Measurements from ENCODE around the gene MS4A15. TPM values are rescaled to one million over a fixed set of nuclear protein-coding genes. Genes with fewer than 3 reads are reported as not detected.
A peak's percentile ranks its signal among the peaks of the same experiment; 100 is the strongest.

MS4A15 gene
- total and polyA plus RNA-seq, 4 donors = 0.17 TPM; not detected in 3

DNA sequence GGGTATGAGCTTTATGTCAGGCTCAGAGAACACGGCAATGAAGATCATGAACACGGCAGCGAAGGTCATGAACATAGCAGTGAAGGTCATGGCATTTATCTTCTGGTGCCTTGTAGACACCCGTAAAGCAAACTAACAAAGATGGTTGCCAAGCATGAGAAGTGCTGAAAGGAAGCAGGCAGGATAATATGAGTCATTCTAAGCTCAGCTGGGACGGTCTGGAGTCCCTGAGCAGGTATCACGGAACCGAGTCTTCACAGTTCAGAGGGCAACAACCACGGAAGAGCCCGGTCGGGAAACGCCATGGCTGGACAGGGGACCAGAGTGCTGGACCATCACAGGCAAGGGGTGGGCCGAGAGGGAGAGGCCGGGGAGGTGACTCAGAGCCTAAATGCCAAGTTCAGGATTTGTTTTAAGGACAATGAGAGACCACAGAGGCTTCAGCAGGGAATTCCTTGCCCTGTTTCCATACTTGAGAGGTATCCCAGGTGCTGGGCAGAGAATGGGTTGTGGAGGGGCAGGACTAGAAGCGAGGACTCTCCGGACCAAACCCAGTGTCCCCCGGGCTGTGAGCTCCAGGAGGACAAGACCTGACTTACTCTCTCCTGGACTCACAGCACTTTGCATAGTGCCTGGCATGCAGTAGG lies 15.3 kb downstream of the MS4A15 start:
- Histone ChIP-seq H3K36me3 (ENCODE audit: control insufficient read depth, insufficient read depth, low read length) (no peaks in the 10 kb centered on the region), H3K4me1 (ENCODE audit: control insufficient read depth, insufficient read depth, low read length) (peaks cover 14% of the 10 kb centered on the region), H3K4me3 (ENCODE audit: low read depth, low read length) (no peak overlapping the region), H3K9me3 (ENCODE audit: control insufficient read depth, insufficient read depth, low read length) (no peaks in the 10 kb centered on the region), H3K27ac (ENCODE audit: low read depth, low read length) (no peak overlapping the region), H3K27me3 (ENCODE audit: control insufficient read depth, insufficient read depth, low read length) (no peaks in the 10 kb centered on the region)
- no peak for DNase-seq (ENCODE audit: low read depth in 4 of 6, low spot score in 6 of 6)
- 87% methylated on average over 13 of the region's 16 CpGs for WGBS (ENCODE audit: insufficient coverage)

DNA sequence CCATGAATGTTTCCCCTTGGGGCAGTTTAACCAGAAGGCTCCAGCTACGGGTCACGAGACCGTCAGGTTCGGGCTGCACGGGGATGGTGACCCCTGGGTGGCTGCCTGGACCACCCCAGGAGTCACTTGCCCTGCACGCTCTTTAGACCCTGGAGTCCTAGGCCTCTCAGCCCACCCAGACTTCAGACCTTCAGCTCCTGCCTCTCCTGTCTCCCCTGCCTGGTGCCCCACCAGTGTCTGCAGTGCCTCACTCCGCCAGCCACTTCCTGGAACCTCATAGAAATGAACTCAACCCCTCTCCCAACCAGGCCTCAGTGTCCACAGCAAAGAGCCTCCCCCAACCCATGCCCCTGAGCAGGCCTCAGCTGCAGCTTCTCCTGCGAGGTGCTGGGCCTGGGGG lies 16.0 kb downstream of the MS4A15 start:
- no peak overlapping the region for H3K27ac ChIP-seq (ENCODE audit: low read depth, low read length)
- H3K4me3 ChIP-seq (ENCODE audit: low read depth, low read length) = no peak overlapping the region
- WGBS (ENCODE audit: insufficient coverage) = 93% methylated on average over 7 of the region's 8 CpGs
- DNase-seq (ENCODE audit: low read depth in 4 of 6, low spot score in 6 of 6) = no peak
- peaks cover 14% of the 10 kb centered on the region for H3K4me1 ChIP-seq (ENCODE audit: control insufficient read depth, insufficient read depth, low read length)
- no peaks in the 10 kb centered on the region for H3K36me3 ChIP-seq (ENCODE audit: control insufficient read depth, insufficient read depth, low read length)
- H3K27me3 ChIP-seq (ENCODE audit: control insufficient read depth, insufficient read depth, low read length) = no peaks in the 10 kb centered on the region
- H3K9me3 ChIP-seq (ENCODE audit: control insufficient read depth, insufficient read depth, low read length) = no peaks in the 10 kb centered on the region

DNA sequence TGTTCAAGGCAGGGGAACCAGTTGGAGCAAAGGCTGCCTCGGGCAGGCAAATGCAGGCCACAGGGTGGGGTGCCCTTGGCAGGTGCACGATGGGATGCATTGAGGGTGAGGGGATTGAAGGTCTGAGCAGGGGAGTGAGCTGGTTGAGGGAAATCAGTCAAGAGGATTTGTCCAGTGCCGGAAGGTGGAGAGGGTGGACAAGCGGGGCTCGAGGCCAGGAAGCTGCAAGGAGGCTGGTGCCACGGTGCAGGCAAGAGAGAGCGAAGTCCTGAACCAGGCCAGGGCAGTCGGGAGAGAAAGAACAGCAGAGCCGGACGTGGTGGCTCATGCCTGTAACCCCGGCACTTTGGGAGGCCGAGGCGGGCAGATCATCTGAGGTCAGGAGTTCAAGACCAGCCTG lies 18.1 kb downstream of the MS4A15 start:
- Histone ChIP-seq H3K27me3 (ENCODE audit: control insufficient read depth, insufficient read depth, low read length) (no peaks in the 10 kb centered on the region), H3K27ac (ENCODE audit: low read depth, low read length) (no peak overlapping the region), H3K9me3 (ENCODE audit: control insufficient read depth, insufficient read depth, low read length) (no peaks in the 10 kb centered on the region), H3K4me1 (ENCODE audit: control insufficient read depth, insufficient read depth, low read length) (peaks cover 14% of the 10 kb centered on the region), H3K36me3 (ENCODE audit: control insufficient read depth, insufficient read depth, low read length) (no peaks in the 10 kb centered on the region), H3K4me3 (ENCODE audit: low read depth, low read length) (no peak overlapping the region)
- 99% methylated on average over 6 of the region's 13 CpGs for WGBS (ENCODE audit: insufficient coverage)
- no peak for DNase-seq (ENCODE audit: low read depth in 4 of 6, low spot score in 6 of 6)

DNA sequence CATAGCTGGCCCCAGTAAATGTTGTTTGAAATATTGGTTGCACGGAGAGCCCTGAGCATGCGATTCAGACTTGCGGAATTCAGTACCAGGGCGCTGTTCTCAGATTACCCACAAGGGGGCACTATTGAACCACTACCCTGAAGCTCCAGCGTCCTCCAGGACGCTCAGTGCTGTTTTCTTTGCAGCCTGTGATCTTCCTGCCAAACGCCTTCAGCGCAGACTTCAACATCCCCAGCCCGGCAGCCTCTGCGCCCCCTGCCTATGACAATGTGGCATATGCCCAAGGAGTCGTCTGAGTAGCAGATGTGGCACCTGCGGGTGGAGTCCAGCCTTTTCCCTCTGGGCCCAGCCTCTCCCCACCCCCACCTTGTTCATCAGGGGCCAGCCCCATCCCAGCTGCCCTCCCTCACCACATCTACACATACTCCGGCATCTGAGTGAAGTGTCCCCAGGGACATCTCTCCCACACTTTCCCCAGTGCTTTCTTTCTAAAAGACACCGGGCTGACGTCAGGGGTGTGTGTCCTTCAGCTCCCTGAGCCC lies 18.8 kb downstream of the MS4A15 start:
- WGBS (ENCODE audit: insufficient coverage) = 10% methylated on average over 15 of the region's 15 CpGs
- H3K27me3 ChIP-seq (ENCODE audit: control insufficient read depth, insufficient read depth, low read length) = no peaks in the 10 kb centered on the region
- H3K4me3 ChIP-seq (ENCODE audit: low read depth, low read length) = no peak overlapping the region
- H3K36me3 ChIP-seq (ENCODE audit: control insufficient read depth, insufficient read depth, low read length) = no peaks in the 10 kb centered on the region
- no peak overlapping the region for H3K27ac ChIP-seq (ENCODE audit: low read depth, low read length)
- peak; percentile 47 to 96 (median 76) for DNase-seq (ENCODE audit: low read depth in 4 of 6, low spot score in 6 of 6)
- H3K4me1 ChIP-seq (ENCODE audit: control insufficient read depth, insufficient read depth, low read length) = peaks cover 14% of the 10 kb centered on the region
- H3K9me3 ChIP-seq (ENCODE audit: control insufficient read depth, insufficient read depth, low read length) = no peaks in the 10 kb centered on the region

DNA sequence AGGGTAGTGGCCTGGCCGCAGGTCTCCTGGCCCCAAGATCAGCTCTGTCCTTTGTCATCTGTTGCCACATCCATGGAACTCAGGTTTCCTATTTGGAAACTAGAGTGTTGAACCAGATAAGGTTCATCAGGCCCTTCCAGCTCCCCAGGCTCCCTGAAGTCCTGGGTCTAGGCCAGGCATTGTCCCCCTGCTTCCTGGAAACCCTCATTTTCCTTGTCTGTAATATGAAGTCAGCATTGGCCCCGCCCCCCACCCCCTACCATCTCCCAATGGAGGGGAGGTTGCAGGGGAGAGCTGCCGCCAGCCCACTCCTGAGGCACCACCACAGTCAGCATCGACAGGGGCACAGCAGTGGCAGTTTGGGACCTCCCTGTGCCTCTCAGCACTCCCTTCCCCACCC lies 19.5 kb downstream of the MS4A15 start:
- Histone ChIP-seq H3K27ac (ENCODE audit: low read depth, low read length) (no peak overlapping the region), H3K4me1 (ENCODE audit: control insufficient read depth, insufficient read depth, low read length) (peaks cover 14% of the 10 kb centered on the region), H3K9me3 (ENCODE audit: control insufficient read depth, insufficient read depth, low read length) (no peaks in the 10 kb centered on the region), H3K36me3 (ENCODE audit: control insufficient read depth, insufficient read depth, low read length) (no peaks in the 10 kb centered on the region), H3K27me3 (ENCODE audit: control insufficient read depth, insufficient read depth, low read length) (no peaks in the 10 kb centered on the region), H3K4me3 (ENCODE audit: low read depth, low read length) (no peak overlapping the region)
- WGBS (ENCODE audit: insufficient coverage) = 78% methylated on average over 1 of the region's 4 CpGs
- no peak for DNase-seq (ENCODE audit: low read depth in 4 of 6, low spot score in 6 of 6)

DNA sequence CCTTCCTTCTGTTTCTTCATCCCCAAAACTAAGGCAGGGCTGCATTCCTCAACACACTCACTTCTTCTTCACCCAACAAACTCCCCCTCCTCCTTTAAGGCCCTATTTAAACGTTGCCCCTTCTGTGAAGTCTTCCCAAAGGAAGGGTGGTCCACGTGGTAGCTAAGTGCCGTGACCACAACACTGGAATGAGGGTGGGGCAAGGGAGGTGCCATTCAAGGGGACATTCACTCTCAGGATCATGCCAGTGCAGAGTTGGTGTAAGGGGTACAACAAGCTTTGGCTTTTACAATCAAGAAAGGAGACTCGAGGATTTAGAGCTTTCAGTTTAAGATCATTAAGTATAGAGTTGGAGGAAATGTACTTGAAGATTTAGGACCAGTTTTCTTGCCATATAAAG lies 20.4 kb downstream of the MS4A15 start:
- no peaks in the 10 kb centered on the region for H3K9me3 ChIP-seq (ENCODE audit: control insufficient read depth, insufficient read depth, low read length)
- no peak overlapping the region for H3K27ac ChIP-seq (ENCODE audit: low read depth, low read length)
- H3K4me1 ChIP-seq (ENCODE audit: control insufficient read depth, insufficient read depth, low read length) = peaks cover 14% of the 10 kb centered on the region
- no peaks in the 10 kb centered on the region for H3K27me3 ChIP-seq (ENCODE audit: control insufficient read depth, insufficient read depth, low read length)
- 49% methylated on average over 3 of the region's 4 CpGs for WGBS (ENCODE audit: insufficient coverage)
- H3K4me3 ChIP-seq (ENCODE audit: low read depth, low read length) = no peak overlapping the region
- DNase-seq (ENCODE audit: low read depth in 4 of 6, low spot score in 6 of 6) = no peak
- H3K36me3 ChIP-seq (ENCODE audit: control insufficient read depth, insufficient read depth, low read length) = no peaks in the 10 kb centered on the region

DNA sequence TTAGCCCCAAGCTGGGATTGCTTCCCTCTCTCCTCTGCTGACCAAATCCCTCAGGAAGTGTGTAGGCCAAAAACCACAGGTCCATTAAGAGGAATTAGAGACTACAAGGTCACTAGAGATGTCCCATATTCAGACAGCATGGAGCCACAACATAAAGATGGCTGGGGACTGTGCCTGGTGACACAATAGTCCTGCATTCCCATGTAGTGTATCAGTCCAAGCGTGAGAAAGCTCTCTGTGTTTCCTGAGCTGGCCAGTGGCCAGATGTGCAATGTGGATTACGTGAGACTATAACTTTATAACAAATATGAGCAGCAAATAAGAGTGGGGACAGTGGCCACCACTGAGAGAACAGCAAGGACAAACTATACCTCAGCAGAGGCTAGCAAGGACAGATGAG lies 20.9 kb downstream of the MS4A15 start:
- H3K4me1 ChIP-seq (ENCODE audit: control insufficient read depth, insufficient read depth, low read length) = peaks cover 14% of the 10 kb centered on the region
- H3K27ac ChIP-seq (ENCODE audit: low read depth, low read length) = no peak overlapping the region
- H3K4me3 ChIP-seq (ENCODE audit: low read depth, low read length) = no peak overlapping the region
- H3K27me3 ChIP-seq (ENCODE audit: control insufficient read depth, insufficient read depth, low read length) = no peaks in the 10 kb centered on the region
- H3K9me3 ChIP-seq (ENCODE audit: control insufficient read depth, insufficient read depth, low read length) = no peaks in the 10 kb centered on the region
- WGBS (ENCODE audit: insufficient coverage) = no CpG with 5 or more reads among the region's 2 CpGs
- H3K36me3 ChIP-seq (ENCODE audit: control insufficient read depth, insufficient read depth, low read length) = no peaks in the 10 kb centered on the region
- DNase-seq (ENCODE audit: low read depth in 4 of 6, low spot score in 6 of 6) = no peak

DNA sequence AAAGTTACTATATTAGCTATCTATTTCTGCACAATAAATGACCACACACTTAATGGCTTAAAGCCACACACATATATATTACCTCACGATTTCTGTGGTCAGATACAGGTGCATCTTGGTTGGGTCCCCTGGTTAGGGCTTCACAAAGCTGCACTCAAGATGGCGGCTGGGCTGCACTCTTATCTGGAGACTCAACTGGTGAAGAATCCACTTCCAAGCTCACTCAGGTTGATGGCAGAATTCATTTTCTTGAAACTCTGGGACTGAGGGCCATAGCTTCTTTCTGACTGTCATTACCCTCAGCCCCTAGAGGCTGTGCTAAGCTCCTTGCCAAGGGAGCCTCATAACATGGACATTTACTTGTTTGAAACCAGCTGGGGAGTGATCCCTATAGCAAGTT lies 23.4 kb downstream of the MS4A15 start:
- 84% methylated on average over 2 of the region's 2 CpGs for WGBS (ENCODE audit: insufficient coverage)
- no peak overlapping the region for H3K4me3 ChIP-seq (ENCODE audit: low read depth, low read length)

DNA sequence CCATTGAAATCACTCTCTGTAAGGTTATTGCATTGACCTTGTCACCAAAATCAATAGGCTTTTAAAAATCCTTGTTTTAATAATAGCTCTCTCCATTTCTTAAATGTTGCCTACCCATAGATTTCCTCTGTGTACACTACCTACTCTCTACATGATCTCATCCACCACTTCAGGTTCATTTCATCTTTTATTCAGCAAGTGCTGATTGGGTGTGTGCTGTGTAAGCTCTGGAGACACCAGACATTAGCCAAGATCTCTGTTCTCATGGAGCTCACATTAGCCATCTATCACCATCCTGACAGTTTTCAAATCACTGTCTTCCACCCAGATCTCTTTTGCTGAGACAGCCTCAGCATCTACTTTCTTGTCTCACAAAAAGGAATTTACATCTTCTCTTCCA lies 24.1 kb downstream of the MS4A15 start:
- H3K27me3 ChIP-seq (ENCODE audit: control insufficient read depth, insufficient read depth, low read length) = no peaks in the 10 kb centered on the region
- H3K36me3 ChIP-seq (ENCODE audit: control insufficient read depth, insufficient read depth, low read length) = no peaks in the 10 kb centered on the region
- peaks cover 14% of the 10 kb centered on the region for H3K4me1 ChIP-seq (ENCODE audit: control insufficient read depth, insufficient read depth, low read length)
- no peak overlapping the region for H3K4me3 ChIP-seq (ENCODE audit: low read depth, low read length)
- no peaks in the 10 kb centered on the region for H3K9me3 ChIP-seq (ENCODE audit: control insufficient read depth, insufficient read depth, low read length)
- no peak overlapping the region for H3K27ac ChIP-seq (ENCODE audit: low read depth, low read length)
- DNase-seq (ENCODE audit: low read depth in 4 of 6, low spot score in 6 of 6) = no peak

More for the DNA sequence above, 23.4 kb downstream of the MS4A15 start:
- no peak for DNase-seq (ENCODE audit: low read depth in 4 of 6, low spot score in 6 of 6)
- Histone ChIP-seq H3K27ac (ENCODE audit: low read depth, low read length) (no peak overlapping the region), H3K4me1 (ENCODE audit: control insufficient read depth, insufficient read depth, low read length) (peaks cover 14% of the 10 kb centered on the region), H3K9me3 (ENCODE audit: control insufficient read depth, insufficient read depth, low read length) (no peaks in the 10 kb centered on the region), H3K36me3 (ENCODE audit: control insufficient read depth, insufficient read depth, low read length) (no peaks in the 10 kb centered on the region), H3K27me3 (ENCODE audit: control insufficient read depth, insufficient read depth, low read length) (no peaks in the 10 kb centered on the region)

DNA sequence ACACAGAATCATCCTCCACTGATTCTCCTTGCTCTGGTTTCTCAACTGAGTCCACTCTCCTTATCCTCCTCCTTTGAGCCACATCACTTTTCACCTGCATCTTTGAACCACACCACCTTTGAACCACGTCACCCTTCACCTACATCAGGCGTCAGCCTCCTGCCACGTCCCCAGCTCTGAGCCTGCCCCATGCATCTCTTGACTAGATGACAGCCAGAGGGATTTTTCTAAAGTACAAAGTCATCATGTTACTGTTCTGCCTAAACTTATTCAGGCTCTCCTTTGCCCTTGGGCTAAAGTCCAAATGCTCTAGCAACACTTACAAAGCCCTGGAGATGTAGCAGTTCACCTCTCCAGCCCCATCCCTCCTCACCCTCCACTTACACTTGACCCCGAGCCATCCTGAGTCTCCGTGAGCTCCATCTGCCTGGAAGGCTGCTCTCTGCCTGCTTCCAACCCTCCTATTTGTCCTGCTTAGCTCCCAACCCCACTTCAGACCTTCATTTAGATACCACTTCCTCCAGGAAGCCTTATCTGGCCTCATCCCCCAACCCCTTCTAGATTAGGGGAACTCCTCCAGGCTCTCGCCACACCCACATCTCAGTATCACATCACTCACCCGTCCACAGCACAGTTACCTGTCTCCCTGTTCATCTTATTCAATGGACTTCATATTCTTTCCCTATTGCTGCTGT lies 24.8 kb downstream of the MS4A15 start:
- peaks cover 15% of the 10 kb centered on the region for H3K4me1 ChIP-seq (ENCODE audit: control insufficient read depth, insufficient read depth, low read length)
- H3K4me3 ChIP-seq (ENCODE audit: low read depth, low read length) = no peak overlapping the region
- H3K27ac ChIP-seq (ENCODE audit: low read depth, low read length) = no peak overlapping the region
- no peaks in the 10 kb centered on the region for H3K9me3 ChIP-seq (ENCODE audit: control insufficient read depth, insufficient read depth, low read length)
- no peaks in the 10 kb centered on the region for H3K27me3 ChIP-seq (ENCODE audit: control insufficient read depth, insufficient read depth, low read length)
- H3K36me3 ChIP-seq (ENCODE audit: control insufficient read depth, insufficient read depth, low read length) = no peaks in the 10 kb centered on the region
- 86% methylated on average over 7 of the region's 7 CpGs for WGBS (ENCODE audit: insufficient coverage)
- no peak for DNase-seq (ENCODE audit: low read depth in 4 of 6, low spot score in 6 of 6)
